B cell (primary cell): ENCODE results near the gene PCK1. TPM values are rescaled to one million over a fixed set of nuclear protein-coding genes. Genes with fewer than 3 reads are reported as not detected.
A peak's percentile ranks its signal among the peaks of the same experiment; 100 is the strongest.

Experiments
- ATAC-seq: fragments of 200-7000 bp; cut with Tn5 transposase; one replicate; pipeline ENCODE4 v1.10.0; 2021; ENCODE audit warnings: low read depth, mild to moderate bottlenecking, moderate number of reproducible peaks, moderate library complexity
- CTCF ChIA-PET: fragments of 350-600 bp; sonication (Branson Sonifier 250); formaldehyde crosslinking; loops from one replicate; lab custom pipeline; 2021; ENCODE audit warnings: antibody characterized with exemption, inconsistent platforms; lab: Charles Lee
- POLR2A ChIA-PET: fragments of 350-600 bp; sonication (Branson Sonifier 250); formaldehyde crosslinking; loops from one replicate; lab custom pipeline; 2021; ENCODE audit warnings: antibody characterized with exemption; lab: Charles Lee
- DNase-seq: peaks from one replicate; pipeline ENCODE4 v3.0.0; 2013
- H2AFZ ChIP-seq: 2 replicates; pipeline ENCODE4 v1.6.1; 2012; ENCODE audit warnings: mild to moderate bottlenecking, low read depth, low read length; ENCODE audit not compliant: insufficient read depth, poor library complexity, severe bottlenecking
- H3K27ac ChIP-seq, 2 donors: 1 replicate in 1 of 2; 2 replicates in 1 of 2; pipeline ENCODE4 v1.5.1; 2012 to 2013; ENCODE audit warnings: low read length in 2 of 2, mild to moderate bottlenecking in 2 of 2, moderate library complexity in 1 of 2
- H3K27me3 ChIP-seq, 4 experiments: fragments of 200-600 bp in 1 of 4; sonication (generic) in 1 of 4; replicated peaks in 1 of 4; 1 replicate in 2 of 4; 2 replicates in 2 of 4; pipeline versions ENCODE4 v1.6.1 to v1.7.0; 2013 to 2016; ENCODE audit warnings: low read length in 3 of 4, mild to moderate bottlenecking in 2 of 4, mixed read lengths in 1 of 4, moderate library complexity in 1 of 4; ENCODE audit not compliant: insufficient read depth in 4 of 4, control insufficient read depth in 3 of 4; ENCODE audit errors: control extremely low read depth in 1 of 4
- H3K36me3 ChIP-seq, 2 experiments: replicated peaks in 1 of 2; 1 replicate in 1 of 2; 2 replicates in 1 of 2; pipeline versions ENCODE4 v1.6.1 to v1.7.1; 2013; ENCODE audit warnings: low read length in 1 of 2; ENCODE audit not compliant: insufficient read depth in 2 of 2, control insufficient read depth in 1 of 2; ENCODE audit errors: control extremely low read depth in 1 of 2, extremely low read depth in 1 of 2
- H3K4me1 ChIP-seq, 2 donors: fragments of 200-600 bp in 1 of 2; sonication (generic) in 1 of 2; 1 replicate in 1 of 2; 2 replicates in 1 of 2; pipeline versions ENCODE4 v1.5.1 to v1.6.1; 2013 to 2017; ENCODE audit warnings: low read length in 2 of 2; ENCODE audit not compliant: control insufficient read depth in 2 of 2, insufficient read depth in 2 of 2
- H3K4me2 ChIP-seq: replicated peaks from 2 replicates; pipeline ENCODE3; 2012; ENCODE audit warnings: mild to moderate bottlenecking, low read depth, low read length; ENCODE audit not compliant: poor library complexity, severe bottlenecking
- H3K4me3 ChIP-seq, 5 experiments: fragments of 200-600 bp in 1 of 5; sonication (generic) in 1 of 5; 1 replicate in 3 of 5; 2 replicates in 2 of 5; pipeline versions ENCODE4 v1.5.1 to v1.7.0; 2011 to 2016; ENCODE audit warnings: low read length in 4 of 5, mild to moderate bottlenecking in 4 of 5, low read depth in 2 of 5, control low read depth in 1 of 5, moderate library complexity in 1 of 5; ENCODE audit not compliant: insufficient read depth in 1 of 5; ENCODE audit errors: control extremely low read depth in 1 of 5, extremely low read depth in 1 of 5
- H3K79me2 ChIP-seq: fragments of 200-600 bp; sonication (generic); one replicate; pipeline ENCODE4 v1.6.0; 2016; ENCODE audit warnings: low read length; ENCODE audit not compliant: control insufficient read depth, insufficient read depth
- H3K9ac ChIP-seq: fragments of 200-600 bp; sonication (generic); 2 replicates; pipeline ENCODE4 v1.6.1; 2017; ENCODE audit warnings: mild to moderate bottlenecking, low read length, moderate library complexity
- H3K9me3 ChIP-seq, 3 donors: one replicate each; pipeline versions ENCODE4 v1.6.1 to v1.7.1; 2013; ENCODE audit warnings: low read length in 2 of 3; ENCODE audit not compliant: control insufficient read depth in 2 of 3, insufficient read depth in 1 of 3; ENCODE audit errors: control extremely low read depth in 1 of 3
- H4K20me1 ChIP-seq: 2 replicates; pipeline ENCODE4 v1.6.0; 2012; ENCODE audit warnings: mild to moderate bottlenecking, low read length; ENCODE audit not compliant: insufficient read depth, control insufficient read depth, poor library complexity, severe bottlenecking
- H3K27ac Mint-ChIP-seq: one replicate; pipeline ENCODE4 v1.8.0; 2021; ENCODE audit warnings: mixed read lengths
- H3K27me3 Mint-ChIP-seq: one replicate; pipeline ENCODE4 v1.8.0; 2021; ENCODE audit warnings: mixed read lengths
- H3K4me1 Mint-ChIP-seq: one replicate; pipeline ENCODE4 v1.8.0; 2021; ENCODE audit warnings: mixed read lengths
- H3K4me3 Mint-ChIP-seq: one replicate; pipeline ENCODE4 v1.8.0; 2021; ENCODE audit warnings: mixed read lengths
- H3K9me3 Mint-ChIP-seq: one replicate; pipeline ENCODE4 v1.8.0; 2022; ENCODE audit warnings: mixed read lengths; ENCODE audit not compliant: insufficient read depth
- EZH2 ChIP-seq: IDR thresholded peaks from 2 replicates; pipeline ENCODE4 v1.6.1; 2012; ENCODE audit warnings: borderline replicate concordance, low read depth, mild to moderate bottlenecking, moderate library complexity, low read length; ENCODE audit not compliant: insufficient read depth, poor library complexity, severe bottlenecking
- WGBS: methylation state at CpG from one replicate; pipeline ENCODE4 v1.1.5; 2013; ENCODE audit warnings: missing lambda C conversion rate; ENCODE audit not compliant: insufficient coverage; 5-methylcytosine and 5-hydroxymethylcytosine counted together
- intact Hi-C: fragments of 100-400 bp; cut with micrococcal nuclease; formaldehyde crosslinking; loops from one replicate; pipeline ENCODE4 v1.10.0; 2022
- polyA plus RNA-seq: library from polyadenylated mRNA; depleted of rRNA; stranded (reverse); fragments of >200 nt; gene quantifications from 2 replicates; pipeline ENCODE4 v1.2.3, GENCODE V29; 2012
- total RNA-seq, 2 donors: library from RNA; stranded (reverse); fragments of 120-200 nt in 1 of 2; gene quantifications; 1 replicate in 1 of 2; 2 replicates in 1 of 2; pipeline versions ENCODE4 v1.2.3 to v1.2.4, GENCODE V29; 2013 to 2022
- TF ChIP-seq, protein P1 (sequence below): fragments of 200-600 bp; IDR thresholded peaks from one replicate; pipeline ENCODE4 v1.8.0; 2022; ENCODE audit warnings: antibody characterized with exemption, mild to moderate bottlenecking

Gene PCK1
- total and polyA plus RNA-seq, 2 donors (not counting 1 experiment from before 2014, with no cell fraction given), result not detected

DNA sequence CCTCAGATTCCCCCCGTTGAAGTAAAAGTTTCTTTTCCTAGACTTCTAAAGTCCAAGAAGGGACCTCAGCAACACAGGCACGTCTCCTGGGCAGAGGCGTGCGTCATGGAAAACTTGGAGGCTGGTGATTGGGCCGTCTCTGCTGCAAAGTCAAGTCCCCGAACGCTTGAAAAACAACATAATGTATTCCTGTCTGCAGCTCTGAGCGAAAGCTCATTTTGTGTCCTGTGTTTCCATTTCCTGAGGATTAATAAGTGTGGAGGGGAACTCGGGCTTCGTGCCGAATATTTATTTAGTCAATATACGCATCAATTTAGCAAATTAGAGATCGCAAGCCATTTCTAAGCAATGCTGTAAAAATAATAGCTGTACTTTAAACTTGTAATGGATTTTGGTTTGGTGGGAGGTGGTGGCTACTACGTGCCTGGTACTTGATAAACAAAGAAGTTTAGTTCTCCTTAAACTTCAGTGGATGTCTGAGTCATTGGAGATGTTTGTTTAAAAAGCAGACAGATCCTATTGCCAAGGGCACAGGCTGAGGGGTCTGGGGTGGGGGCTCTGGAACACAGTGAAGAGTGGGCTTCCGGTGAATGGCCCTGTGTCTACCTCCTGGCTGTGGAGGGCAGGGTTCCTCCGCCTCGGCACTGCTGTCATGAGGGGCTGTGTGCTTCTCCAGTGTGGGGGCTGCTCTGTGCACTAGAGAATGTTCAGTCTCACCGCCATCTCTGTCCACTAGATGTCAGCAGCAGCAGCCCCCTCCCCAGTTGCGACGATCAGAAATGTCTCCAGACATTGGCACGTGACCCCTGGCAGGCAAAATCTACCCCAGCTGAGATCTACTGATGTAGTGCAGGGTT is 21.8 kb downstream of the PCK1 start:
- ChIA-PET CTCF (interaction anchor here (0.8 to 1.2 kb wide), 3 partner anchors 11 to 628 kb away, joined by 3 to 5 read pairs (median 3); no protein-coding TSS in a partner anchor), POLR2A (no interaction called here)
- H3K4me1 ChIP-seq, result no peaks in the 10 kb centered on the region
- H3K4me2 ChIP-seq, result no peak overlapping the region
- Mint-ChIP-seq H3K4me3 (no peak overlapping the region), H3K4me1 (no peaks in the 10 kb centered on the region), H3K9me3 (no peaks in the 10 kb centered on the region), H3K27me3 (peaks cover 71% of the 10 kb centered on the region), H3K27ac (no peak overlapping the region)
- intact Hi-C loops, result no loop called here
- H3K27ac ChIP-seq, result no peak overlapping the region
- no peak overlapping the region for H2AFZ ChIP-seq
- no peak overlapping the region for H3K9ac ChIP-seq
- no peaks in the 10 kb centered on the region for H4K20me1 ChIP-seq
- H3K27me3 ChIP-seq, result peaks cover 0 to 39% (median 7%) of the 10 kb centered on the region in 4 experiments
- H3K36me3 ChIP-seq, result no peaks in the 10 kb centered on the region
- H3K79me2 ChIP-seq, result no peaks in the 10 kb centered on the region
- 38% methylated on average over 12 of the region's 21 CpGs for WGBS
- TF ChIP-seq, protein P1, sequence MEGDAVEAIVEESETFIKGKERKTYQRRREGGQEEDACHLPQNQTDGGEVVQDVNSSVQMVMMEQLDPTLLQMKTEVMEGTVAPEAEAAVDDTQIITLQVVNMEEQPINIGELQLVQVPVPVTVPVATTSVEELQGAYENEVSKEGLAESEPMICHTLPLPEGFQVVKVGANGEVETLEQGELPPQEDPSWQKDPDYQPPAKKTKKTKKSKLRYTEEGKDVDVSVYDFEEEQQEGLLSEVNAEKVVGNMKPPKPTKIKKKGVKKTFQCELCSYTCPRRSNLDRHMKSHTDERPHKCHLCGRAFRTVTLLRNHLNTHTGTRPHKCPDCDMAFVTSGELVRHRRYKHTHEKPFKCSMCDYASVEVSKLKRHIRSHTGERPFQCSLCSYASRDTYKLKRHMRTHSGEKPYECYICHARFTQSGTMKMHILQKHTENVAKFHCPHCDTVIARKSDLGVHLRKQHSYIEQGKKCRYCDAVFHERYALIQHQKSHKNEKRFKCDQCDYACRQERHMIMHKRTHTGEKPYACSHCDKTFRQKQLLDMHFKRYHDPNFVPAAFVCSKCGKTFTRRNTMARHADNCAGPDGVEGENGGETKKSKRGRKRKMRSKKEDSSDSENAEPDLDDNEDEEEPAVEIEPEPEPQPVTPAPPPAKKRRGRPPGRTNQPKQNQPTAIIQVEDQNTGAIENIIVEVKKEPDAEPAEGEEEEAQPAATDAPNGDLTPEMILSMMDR, result peak; percentile 37
- no peak for TF ChIP-seq EZH2
- no peak overlapping the region for H3K4me3 ChIP-seq
- ATAC-seq (no peak), DNase-seq (no peak)
- H3K9me3 ChIP-seq, result peaks cover 0 to 18% (median 4%) of the 10 kb centered on the region in 3 donors
